ENCODE measurements around the gene EPHX1.

DNA sequence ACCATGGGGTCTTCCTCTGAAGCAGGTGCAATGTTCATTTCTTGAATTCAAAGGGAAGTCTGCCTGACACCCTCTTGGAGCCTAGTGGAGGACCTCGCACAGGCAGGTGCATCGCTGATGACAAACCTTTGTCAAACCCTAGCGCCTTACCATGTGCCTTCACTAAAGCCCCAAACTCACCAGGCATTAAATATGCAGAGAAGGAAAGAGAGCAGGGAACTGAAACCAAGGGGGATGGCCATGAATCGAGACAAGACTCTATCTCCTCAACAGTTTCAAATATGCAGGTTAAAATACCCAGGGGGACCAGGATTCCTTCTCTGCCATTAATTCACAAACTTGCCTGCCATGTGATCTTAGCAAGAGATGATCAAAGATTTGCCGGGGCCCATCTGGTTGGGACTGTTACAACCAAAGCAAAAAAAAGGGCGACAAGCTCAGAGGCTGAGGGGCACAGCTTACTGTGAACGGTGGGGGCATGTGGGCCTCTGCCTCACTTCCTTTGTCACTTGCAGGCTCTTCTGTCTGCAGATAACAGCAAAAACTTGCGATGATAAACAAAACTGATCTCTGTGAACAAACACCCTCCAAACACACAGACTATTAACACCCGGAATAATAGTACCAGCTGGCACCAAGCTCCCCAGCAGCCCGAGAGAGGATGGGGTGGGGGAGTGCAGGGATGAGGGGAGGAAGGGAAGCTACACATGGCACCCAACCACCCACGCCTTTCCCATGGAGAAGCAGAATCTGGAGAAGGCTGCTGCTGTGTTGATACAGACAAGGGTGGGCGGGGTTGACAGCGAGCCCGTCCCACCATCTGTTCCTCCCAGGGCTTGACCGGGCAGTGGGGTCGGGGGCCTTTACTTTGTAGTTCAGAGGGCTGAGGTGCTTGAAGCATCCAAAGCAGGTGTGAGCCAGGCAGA lies 38.4 kb downstream of the EPHX1 start:
- TF ChIP-seq EZH2 (IDR thresholded peaks at IDR 0.05; ENCODE audit: low read length, unreplicated experiment): no peak
- TF ChIP-seq, protein P1, sequence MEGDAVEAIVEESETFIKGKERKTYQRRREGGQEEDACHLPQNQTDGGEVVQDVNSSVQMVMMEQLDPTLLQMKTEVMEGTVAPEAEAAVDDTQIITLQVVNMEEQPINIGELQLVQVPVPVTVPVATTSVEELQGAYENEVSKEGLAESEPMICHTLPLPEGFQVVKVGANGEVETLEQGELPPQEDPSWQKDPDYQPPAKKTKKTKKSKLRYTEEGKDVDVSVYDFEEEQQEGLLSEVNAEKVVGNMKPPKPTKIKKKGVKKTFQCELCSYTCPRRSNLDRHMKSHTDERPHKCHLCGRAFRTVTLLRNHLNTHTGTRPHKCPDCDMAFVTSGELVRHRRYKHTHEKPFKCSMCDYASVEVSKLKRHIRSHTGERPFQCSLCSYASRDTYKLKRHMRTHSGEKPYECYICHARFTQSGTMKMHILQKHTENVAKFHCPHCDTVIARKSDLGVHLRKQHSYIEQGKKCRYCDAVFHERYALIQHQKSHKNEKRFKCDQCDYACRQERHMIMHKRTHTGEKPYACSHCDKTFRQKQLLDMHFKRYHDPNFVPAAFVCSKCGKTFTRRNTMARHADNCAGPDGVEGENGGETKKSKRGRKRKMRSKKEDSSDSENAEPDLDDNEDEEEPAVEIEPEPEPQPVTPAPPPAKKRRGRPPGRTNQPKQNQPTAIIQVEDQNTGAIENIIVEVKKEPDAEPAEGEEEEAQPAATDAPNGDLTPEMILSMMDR (conservative IDR thresholded peaks at IDR 0.05; ENCODE audit: low read depth, low read length): no peak
